GM13976 (cell line): ENCODE measurements around the gene KCNN4.
A peak's percentile ranks its signal among the peaks of the same experiment; 100 is the strongest.

Experiments
- DNase-seq: peaks from one replicate; pipeline ENCODE4 v3.0.0; 2012; ENCODE audit warnings: low spot score
- CTCF ChIP-seq: IDR thresholded peaks from 2 replicates; pipeline ENCODE4 v1.5.1; 2012; ENCODE audit warnings: borderline replicate concordance, mild to moderate bottlenecking; ENCODE audit not compliant: insufficient read depth; ENCODE audit errors: extremely low read depth, missing control alignments, control extremely low read depth
- in situ Hi-C: fragments of 300-500 bp; cut with MboI; formaldehyde crosslinking; loops from one replicate; pipeline ENCODE4 v1.12.0; 2022; ENCODE audit warnings: low sequenced_read_pairs, mixed read lengths, inconsistent platforms; ENCODE audit not compliant: unreplicated experiment

KCNN4 gene

GRCh38 chr19:43798026-43798545 is 17.3 kb upstream of the KCNN4 start:
- in situ Hi-C loops = no loop called here
- TF ChIP-seq CTCF = no peak

GRCh38 chr19:43797556-43797955 is 16.8 kb upstream of the KCNN4 start:
- in situ Hi-C loops = no loop called here
- no peak for TF ChIP-seq CTCF
- DNase-seq = no peak

More at GRCh38 chr19:43798026-43798545, 17.3 kb upstream of the KCNN4 start:
- no peak for DNase-seq

GRCh38 chr19:43797118-43797517 is 16.3 kb upstream of the KCNN4 start:
- in situ Hi-C loops = no loop called here
- TF ChIP-seq CTCF = no peak
- no peak for DNase-seq

- DNase-seq = peak; percentile 40
- in situ Hi-C loops = no loop called here
- no peak for TF ChIP-seq CTCF
These were observed 9.8 kb upstream of the KCNN4 start for GRCh38 chr19:43790587-43790986.

- DNase-seq = no peak
- no peak for TF ChIP-seq CTCF
- in situ Hi-C loops = no loop called here
These were observed 8.3 kb upstream of the KCNN4 start for GRCh38 chr19:43789029-43789428.

GRCh38 chr19:43786665-43787064 is 5.9 kb upstream of the KCNN4 start:
- TF ChIP-seq CTCF = no peak
- DNase-seq = no peak
- in situ Hi-C loops = no loop called here

- TF ChIP-seq CTCF = peak; percentile 96
- peak; percentile 73 for DNase-seq
- in situ Hi-C loops = loop anchor here (5.0 kb wide), 1 partner anchor 38 kb away; no protein-coding TSS in a partner anchor
These were observed 4.4 kb upstream of the KCNN4 start for GRCh38 chr19:43784981-43785808.
